Activated T-cell treated with anti-CD3 and anti-CD28 coated beads for 24 hours (primary cell): ENCODE measurements around the gene PCYT2.

Source experiments
- DNase-seq: peaks from one replicate; pipeline ENCODE4 v3.0.0-alpha.2; 2020; ENCODE audit warnings: low read depth

The PCYT2 gene

DNA sequence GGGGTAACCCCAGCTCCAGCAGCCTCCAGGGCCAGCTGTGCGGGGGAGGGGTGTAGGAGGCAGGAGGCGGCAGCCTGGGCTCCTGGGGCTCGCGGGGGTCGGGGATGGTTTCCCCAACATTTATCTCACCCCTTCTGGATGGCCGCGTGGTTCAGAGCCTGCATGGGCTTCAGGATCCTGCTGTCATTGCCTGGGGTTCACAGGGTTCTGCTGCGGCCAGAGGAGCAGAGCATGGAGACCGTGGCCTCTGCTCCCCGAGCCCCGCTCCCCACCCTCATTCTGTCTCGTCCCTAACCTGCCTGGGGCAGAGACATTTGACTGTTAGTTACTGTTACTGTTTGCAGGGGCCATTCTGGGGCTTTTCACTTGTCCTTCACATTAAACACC is 31.0 kb upstream of the PCYT2 start:
- DNase-seq: no peak

DNA sequence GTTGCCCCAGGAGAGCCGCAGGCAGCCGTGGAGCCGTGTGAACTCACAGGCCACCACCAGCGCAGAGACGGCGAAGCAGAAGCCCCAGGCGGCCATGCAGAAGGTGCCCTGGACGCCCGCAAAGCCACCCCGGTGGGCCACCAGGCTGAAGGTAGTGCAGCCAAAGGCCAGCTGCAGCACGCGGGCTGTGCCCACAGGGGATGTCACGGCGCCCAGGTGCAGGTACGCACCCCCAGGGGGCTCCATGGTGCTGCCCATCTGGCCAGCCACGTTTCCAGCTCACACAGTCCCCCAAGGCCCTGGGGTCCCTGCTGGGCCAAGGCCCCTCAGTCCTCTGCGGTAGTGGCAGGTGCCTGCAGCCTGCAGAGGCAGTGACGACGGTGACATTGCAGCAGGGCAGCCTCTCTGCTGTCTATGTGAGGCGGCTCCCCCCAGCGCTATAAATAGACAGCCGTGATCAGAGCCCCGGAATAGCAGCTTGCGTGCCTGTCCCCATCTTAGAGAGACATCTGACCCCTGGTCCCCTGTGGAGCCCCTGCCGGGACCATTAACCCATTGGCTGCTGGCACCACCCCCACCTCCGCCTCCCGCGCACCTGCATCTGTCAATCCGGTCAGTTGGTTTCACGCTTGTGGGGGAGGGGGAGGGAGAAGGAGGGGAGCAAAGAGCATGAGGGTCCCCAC is 30.4 kb upstream of the PCYT2 start:
- DNase-seq: no peak

DNA sequence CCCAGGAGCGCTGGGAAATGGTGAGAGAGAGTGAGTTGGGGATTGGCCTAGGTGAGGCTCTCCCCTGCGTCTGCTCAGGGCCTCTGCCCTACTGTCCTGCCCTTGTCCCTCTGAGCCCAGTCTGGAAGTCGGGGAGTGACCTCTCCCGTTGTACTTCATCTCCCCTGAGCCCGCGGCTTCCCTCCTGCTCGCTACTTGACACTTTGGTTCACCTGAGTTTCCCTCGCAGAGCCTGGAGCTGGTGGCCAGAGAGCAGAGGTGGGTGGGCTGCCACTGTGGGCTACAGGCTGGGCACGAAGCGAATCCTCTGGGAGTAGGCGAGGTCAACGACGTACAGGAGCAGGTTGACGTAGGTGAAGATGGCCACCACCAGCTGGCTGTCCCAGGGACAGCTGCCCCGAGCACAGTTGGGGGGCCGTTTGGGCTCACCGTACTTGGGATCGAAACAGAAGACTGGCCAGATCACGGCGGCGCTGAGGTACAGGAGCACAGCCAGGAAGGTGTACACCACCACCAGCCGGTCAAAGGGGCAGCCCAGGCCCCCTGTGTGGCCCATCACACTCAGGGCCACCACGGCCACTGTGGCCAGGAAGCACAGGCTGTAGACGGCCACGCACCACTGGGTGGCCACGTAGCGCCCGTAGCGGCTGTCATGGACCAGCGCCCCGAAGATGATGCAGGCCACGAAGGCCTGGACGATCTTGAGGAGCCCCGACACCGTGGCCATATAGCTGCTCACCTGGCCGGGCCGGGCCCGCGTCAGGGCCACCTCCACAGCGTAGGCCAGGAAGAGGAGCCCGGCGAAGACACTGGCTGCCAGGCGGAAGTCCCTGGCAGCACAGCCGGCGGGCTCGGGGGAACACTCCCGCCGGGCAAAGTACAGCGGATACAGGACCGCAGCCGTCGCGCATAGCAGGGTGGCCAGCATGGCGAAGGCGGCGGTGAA is 29.6 kb upstream of the PCYT2 start:
- no peak for DNase-seq

DNA sequence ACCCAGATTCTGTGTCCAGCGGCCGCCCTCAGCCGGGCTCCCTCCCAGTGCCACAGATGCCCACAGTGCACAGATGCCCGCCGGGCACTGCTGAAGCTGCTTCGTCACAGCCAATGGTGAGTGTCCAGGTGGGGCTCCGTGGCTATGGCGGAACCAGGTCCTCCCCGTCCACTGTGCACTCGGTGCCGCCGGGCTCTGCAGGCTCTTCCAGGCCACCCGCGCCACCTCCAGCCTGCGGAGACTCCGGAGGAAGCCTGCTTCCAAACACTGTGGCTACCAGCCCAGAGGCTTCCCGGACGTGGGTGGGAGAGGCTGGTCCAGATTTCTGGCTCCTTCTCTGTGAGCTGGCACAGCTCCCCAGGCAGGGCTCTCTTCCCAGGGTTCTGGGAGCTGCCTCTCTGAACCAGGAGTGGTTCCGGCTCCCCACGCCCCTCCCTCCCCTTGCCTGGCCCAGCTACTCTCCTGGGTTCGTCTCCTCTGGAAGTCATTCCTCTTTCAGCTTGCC is 28.7 kb upstream of the PCYT2 start:
- DNase-seq: no peak

DNA sequence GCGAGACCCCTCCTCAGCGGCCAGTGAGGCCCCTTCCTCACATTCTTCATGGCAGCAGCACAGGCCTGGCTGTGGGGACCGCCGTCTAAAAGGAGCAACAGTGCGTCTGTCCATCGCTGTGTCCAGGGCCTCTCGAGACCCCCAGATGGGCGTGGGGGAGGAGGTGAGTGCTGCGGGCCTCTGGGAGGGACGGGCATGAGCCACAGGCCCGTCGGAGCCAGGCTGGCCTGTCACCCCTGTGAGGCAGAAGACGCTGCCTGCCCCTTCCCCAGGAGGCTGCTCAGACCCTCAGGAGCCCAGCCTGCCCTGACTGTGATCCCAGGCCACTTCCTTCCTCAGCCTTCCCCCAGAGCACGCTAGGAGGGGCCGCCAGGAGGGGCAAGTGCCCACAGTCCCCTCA is 28.0 kb upstream of the PCYT2 start:
- no peak for DNase-seq

DNA sequence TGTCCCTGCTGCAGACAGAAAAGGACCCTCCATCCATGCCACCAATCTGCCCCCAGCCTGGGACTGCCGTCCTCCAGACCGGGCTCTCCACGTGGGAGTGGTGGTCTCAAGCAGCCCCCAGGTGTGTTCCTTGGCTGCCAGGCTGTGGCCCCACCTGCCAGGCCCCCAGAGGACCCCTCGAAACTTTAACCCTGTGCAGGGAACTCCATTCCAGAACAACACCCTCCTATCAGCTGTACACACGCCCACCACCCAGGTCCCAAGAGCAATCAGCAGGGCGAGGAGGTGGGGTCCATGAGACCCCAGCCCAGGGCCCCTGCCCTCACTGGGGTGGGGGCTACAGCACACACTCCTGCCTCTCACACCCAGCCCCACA is 24.5 kb upstream of the PCYT2 start:
- no peak for DNase-seq

DNA sequence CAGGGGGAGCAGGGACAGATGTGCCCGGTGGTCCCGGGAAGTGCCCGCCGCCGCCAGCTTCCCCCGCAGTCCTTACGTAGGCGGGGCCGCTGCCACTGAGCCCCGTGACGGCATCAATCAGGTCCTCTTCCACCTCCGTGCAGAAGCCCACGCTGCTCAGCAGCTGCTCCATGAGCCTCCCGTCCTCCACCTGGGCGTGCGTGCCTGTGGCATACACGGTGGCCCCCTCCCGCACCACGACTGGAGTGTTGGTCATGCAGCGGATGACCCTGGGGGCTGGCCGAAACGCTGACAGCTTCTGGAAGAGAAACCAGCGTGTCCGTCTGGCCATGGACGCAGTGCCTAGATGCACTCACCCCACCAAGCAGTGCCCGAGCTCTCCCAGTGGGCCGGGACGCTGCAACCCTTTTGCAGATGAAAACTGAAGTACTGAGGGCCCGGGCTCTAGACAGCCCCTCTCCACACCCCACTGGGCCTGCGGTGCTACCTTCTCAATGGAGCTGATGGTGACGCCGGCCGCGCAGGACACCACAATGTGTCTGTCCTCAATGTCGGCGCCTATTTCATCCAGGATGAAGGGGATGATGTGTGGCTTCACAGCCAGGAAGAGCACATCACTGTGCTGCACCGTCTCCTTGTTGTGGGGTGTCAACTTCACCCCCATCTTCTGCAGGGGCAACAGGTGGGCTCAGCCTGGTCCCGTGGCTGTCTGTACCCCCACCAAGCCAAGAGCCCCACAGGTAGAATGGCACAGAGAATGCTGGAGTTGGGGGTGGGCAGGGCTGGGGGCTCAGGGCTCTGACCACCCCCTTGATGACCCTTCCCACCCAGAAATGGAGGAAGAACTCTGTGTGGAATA is 23.9 kb upstream of the PCYT2 start:
- DNase-seq: no peak

DNA sequence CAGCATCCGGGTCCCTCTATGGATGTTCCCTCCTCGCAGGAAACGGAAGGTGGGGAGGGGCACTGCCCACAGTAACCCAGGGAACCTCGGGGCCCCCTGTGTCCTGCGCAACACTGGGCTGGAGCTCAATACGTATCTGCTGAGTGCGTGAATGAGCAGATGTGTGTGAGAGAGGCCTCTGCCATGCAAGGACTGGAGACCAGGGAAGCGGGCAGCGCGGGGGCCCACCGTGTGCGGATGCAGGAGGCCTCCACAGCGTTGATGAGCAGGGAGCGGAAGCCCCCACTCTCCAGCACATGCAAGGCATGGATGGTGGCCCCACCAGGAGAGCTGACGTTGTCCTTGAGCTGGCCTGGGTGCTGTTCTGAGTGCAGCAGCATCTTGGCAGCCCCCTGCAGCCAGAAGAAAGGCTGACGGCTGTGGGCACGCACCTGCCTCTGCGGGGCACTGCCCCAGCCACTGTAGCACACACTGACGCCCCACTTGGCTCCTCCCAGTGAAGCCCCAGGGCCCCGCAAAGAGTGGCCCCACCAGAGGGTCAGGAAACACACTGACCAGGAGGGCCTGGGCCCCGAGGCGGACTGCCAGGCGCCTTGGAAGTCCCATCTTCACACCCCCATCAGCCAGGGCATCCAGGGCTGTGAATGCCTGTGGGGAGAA is 23.0 kb upstream of the PCYT2 start:
- DNase-seq: no peak

DNA sequence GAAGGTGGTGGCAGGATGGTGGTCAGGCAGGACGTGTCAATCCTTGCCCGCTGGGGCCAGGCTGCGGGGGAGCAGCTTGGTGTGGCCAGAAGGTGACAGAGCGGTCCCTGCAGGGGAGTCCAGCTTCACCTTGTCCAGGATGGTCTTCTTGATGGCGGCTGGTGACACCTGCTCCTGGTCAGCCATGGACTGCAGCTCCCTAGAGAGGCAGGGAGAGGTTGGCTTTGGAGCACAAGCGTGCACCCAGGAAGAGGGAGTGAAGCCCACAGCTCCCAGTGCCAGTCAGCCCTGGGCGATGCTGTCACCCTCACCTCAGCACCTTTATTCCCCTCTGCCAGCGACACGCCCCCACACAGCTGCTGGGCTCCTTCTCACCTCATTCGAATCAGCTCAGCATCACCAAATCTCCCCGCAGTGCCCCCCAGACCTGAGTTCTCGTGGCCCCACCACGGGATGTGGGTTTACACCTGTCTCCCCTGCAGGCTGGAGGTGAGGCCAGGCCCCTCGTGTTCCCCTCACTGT is 22.0 kb upstream of the PCYT2 start:
- no peak for DNase-seq

DNA sequence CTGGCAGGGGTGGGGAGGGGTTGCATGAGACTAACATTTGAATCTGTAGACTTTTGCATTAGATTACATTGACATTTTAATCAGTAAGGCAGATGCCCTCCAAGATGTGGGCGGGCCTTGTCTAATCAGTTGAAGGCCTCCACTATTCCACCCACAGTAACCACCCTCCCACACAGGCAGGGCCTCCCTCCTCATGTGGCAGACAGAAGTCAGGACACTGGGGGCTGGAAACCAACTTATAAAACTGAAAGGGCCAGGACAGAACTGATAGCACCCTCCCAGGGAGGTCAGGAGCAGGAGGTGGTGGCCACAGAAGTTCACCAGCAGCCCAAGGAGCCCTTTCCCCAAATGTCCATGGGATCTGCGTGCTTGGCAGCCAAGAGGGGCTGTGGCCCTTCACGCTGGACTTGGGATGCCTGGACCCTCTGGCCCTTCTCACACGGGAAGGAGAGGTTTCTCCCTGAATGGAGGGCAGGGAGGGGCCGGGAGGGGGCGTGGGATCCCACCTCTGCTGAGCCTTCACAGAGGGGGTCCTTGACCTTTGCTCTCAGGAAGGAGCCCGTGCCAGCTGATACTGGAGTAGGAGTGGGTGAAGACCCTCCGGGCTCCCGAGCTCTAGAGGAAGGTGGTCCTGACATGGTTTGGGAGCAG is 21.3 kb upstream of the PCYT2 start:
- DNase-seq: no peak

DNA sequence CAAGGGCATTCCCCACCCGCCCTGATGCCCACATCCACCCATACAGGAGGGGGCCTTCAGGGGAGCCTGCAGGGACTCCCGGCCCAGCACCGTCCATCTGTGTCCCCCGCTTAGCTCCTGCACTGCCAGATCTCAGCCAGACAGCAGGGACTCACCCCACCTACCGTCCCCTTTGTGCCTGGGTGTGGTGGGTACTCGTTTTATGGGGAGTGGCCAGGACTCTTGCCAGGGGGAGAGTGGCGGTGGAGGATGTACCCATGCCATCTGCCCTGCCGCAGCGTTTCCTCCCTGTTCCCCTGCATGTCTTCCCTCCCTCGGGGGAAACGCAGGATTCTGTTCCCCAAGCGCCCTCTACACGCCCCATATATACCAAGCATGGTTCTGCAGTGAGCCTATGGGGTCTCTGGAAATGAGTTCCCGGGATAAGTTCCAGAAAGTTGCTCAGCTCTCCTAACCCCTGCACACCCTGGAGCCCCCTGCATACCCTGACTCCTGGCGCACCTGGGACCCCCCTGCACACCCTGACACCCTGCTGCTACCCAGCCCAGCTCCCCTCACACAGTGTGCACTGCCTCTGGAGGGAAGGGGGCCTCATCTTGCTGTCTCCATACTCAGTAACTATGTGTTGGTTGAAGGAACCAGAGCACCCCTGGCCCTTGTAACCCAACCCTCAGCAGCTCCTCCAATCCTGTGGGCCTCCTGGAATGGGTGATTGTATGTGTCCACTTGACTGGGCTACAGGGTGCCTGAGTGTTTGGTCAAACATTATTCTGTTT is 20.5 kb upstream of the PCYT2 start:
- no peak for DNase-seq

DNA sequence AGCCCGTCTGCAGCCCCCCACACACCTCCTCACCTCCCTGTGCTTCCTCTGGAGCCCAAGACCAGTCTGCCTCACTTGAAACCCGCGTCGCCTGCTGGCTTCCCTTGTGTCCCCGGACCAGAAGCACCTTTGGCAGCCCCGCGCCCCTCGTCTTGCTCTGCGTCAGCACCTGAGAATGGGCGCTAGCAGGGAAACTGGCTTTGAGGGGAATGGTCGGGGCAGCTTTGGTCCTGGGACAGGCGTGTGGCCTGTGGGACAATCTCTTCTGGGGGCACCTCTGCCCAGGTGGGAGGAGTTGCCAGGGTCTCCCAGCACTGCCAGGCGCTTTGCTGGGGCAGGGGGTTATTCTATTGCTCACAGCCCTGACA is 20.0 kb upstream of the PCYT2 start:
- DNase-seq: no peak

DNA sequence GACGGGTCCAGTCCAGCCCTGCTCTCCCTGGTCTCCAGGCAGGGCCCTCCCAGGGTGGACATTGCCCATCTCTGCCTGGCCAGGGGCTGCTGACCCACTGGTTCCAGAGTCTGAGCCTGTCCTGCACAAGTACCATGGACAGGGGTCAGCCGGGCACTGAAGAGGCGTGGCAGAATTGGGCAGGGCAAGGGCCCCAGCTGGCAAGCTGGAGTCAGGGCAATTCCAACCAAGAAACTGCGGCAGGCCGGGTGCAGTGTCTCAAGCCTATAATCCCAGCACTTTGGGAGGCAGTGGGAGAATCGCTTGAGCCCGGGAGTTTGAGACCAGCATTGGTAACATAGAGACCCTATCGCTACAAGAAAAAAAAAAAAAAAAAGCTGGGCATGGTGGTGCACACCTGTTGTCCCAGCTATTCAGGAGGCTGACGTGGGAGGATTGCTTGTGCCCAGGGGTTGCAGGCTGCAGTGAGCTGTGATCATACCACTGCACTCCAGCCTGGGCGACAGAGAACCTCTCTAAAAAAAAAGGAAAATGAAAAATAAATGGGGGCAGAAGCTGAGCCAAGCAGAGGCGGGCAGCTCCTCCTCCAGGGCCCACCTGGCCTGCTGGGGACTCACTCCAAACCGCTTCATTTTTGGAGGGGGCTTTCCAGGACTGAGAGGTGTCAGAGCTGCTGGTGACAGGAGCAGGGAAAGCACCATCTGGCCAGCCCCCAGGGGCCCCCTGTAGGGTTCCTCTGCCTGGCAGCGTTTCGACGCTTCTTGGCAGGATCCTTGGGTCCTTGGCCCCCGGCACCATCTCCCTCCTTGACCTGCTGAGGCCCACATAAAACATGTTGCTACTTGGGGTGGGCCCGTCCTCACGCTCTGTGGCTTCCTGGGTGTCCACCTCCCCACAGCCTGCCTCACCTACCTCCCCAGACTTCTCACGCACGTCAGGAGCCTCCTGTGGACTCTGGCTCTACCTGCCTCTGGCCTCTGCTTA is 19.2 kb upstream of the PCYT2 start:
- no peak for DNase-seq

DNA sequence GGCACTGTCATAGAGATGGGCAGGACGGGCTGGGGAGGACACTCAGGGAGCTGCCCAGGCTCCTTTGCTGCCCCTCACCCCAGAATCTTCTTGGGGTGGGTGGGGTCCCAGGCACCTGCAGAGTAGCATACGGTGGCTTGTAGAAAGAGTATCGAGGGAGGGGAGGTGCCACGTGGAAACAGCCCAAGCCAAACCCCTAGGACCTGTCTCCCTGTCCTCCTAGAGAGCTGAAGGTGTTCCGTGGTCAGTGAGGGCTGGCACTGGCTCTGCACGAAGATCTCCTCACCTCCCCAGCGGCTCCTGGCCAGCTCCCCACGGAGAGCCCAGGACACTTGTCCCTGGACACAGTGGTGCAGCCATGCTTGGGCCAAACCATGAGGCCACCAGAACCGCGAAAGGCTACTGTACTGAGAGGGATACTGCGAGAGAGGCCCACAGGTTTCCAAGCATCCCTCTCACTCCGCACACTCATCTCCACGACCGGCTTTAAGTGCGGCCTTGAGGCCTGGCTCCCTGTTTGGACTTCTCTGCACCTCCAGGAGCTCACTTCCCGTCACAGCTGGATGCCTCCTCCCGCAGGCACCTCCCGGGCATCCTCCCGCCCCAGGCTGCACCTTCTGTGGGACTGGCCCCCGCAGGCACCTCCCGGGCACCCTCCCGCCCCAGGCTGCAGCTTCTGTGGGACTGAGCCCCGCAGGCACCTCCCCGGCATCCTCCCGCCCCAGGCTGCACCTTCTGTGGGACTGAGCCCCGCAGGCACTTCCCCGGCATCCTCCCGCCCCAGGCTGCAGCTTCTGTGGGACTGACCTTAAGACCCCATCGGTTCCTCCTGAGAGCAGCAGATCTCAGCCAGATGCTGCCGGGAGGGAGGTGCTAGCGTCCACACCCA is 18.3 kb upstream of the PCYT2 start:
- DNase-seq: no peak

DNA sequence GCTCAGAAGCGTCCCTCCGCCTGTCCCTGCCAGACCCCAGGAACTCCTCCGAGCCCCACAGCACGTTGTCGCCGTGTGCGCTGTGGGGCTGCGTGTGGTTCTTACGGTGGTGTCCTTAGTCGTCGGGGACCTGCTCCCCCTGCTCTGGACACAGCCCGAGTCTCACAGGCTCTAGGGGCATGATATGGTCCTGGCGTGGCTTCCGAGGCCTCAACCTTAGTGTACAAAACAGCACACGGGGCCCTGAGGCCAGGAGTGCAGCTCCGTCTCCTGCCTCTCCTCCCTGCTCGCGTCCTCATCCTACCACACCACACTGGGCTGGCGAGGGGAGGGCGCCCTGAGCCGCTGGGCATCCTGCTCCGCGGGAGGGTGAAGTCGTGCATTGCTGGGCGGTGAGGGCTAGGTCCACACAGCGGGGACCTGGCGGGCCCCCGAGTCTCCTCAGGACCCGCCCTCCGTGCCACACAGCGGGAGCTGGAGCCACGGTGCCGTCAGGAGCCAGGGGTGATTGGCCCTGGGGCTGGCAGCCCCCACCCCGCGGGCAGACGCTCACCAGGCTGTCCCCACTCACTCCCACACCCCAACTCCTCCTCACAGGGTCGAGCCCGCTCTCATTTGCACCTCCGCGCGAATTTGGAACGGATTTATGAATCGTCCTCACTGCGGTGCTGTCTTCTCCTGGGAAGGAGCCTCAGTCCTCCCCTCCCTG is 17.5 kb upstream of the PCYT2 start:
- DNase-seq: no peak

DNA sequence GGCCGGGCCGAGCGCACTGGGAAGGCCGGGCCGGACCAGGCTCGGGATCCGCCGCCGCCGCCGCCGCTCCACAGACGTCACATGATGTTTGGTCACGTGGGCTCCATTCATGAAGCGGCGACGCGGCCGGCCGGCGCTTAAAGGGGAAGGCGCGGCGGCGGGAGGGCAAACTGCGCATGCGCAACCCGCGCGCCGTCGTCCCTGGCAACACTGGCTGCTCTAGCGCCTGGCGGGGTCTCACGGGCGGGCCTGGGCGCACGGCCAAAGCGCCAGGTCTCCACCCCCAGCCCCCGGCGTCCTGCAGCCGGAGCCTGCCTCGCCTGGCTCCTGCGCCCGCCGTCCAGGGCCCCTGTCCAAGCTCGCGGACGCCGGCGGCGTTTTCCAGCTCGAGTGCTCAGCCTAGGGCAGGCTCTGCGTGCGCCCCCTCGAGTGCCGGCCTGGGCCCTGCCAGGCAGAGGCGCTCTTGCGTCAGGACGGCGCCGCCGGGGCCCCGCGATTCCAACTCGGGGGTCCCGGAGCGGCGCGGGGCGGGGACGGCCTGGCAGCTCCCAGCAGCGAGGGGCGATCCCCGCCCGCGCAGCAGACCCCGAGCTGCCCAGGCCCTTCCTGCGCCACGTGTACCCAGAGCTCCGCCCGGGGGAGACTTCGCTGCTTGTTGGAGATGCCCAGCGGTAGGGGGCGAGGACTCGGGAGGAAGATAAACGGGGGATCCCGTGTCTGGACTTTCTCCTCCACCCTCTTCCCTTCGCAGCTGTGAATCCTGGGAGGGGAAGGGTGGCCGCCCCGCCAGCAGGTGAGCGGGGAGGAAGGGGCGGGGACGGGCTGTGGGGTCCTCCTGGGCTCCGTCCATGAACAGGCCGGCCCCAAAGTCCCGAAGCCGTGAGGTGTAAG is 16.7 kb upstream of the PCYT2 start, which contains the start of gene MAFG:
Gene MAFG, minus strand, starts transcription at position 83 of the 891 bp plus-strand sequence. CDS start 4,550 bp downstream, outside the sequence.
- peak; percentile 84 for DNase-seq
